HG03571 (cell line): Measurements from ENCODE around the gene TCERG1L.

ENCODE experiments used
- ATAC-seq: cut with Tn5 transposase; IDR thresholded peaks from one replicate; pipeline ENCODE4 v1.9.1; 2021; ENCODE audit not compliant: unreplicated experiment

TCERG1L gene

GRCh38 chr10:131211559-131211958 lies 100.0 kb downstream of the TCERG1L start:
- no peak for ATAC-seq

- no peak for ATAC-seq
These were observed 100.4 kb downstream of the TCERG1L start for GRCh38 chr10:131211146-131211545.

- no peak for ATAC-seq
These were observed 101.3 kb downstream of the TCERG1L start for GRCh38 chr10:131210181-131210580.

- ATAC-seq, result no peak
These were observed 103.7 kb downstream of the TCERG1L start for GRCh38 chr10:131207584-131208532.

GRCh38 chr10:131207176-131207575 lies 104.3 kb downstream of the TCERG1L start:
- no peak for ATAC-seq

- ATAC-seq, result no peak
These were observed 105.2 kb downstream of the TCERG1L start for GRCh38 chr10:131206111-131206995.

GRCh38 chr10:131205556-131205955 lies 106.0 kb downstream of the TCERG1L start:
- ATAC-seq, result no peak

GRCh38 chr10:131204406-131205152 lies 106.9 kb downstream of the TCERG1L start:
- no peak for ATAC-seq

- no peak for ATAC-seq
These were observed 107.8 kb downstream of the TCERG1L start for GRCh38 chr10:131203456-131204357.

GRCh38 chr10:131202990-131203389 lies 108.5 kb downstream of the TCERG1L start:
- ATAC-seq, result no peak

- no peak for ATAC-seq
These were observed 109.6 kb downstream of the TCERG1L start for GRCh38 chr10:131201741-131202515.

GRCh38 chr10:131200856-131201470 lies 110.6 kb downstream of the TCERG1L start:
- ATAC-seq, result no peak

GRCh38 chr10:131199646-131200045 lies 111.9 kb downstream of the TCERG1L start:
- no peak for ATAC-seq

GRCh38 chr10:131198843-131199242 lies 112.7 kb downstream of the TCERG1L start:
- no peak for ATAC-seq

- ATAC-seq, result no peak
These were observed 113.1 kb downstream of the TCERG1L start for GRCh38 chr10:131198401-131198800.

GRCh38 chr10:131196176-131196885 lies 115.2 kb downstream of the TCERG1L start:
- no peak for ATAC-seq

- no peak for ATAC-seq
These were observed 115.9 kb downstream of the TCERG1L start for GRCh38 chr10:131195558-131196159.

- ATAC-seq, result no peak
These were observed 116.4 kb downstream of the TCERG1L start for GRCh38 chr10:131195116-131195515.
